RKO (cell line): ENCODE data around the gene COBLL1.
"Not testable (repeated sequence)": the region's sequence is repeated elsewhere in the genome, so short reads cannot be mapped to it uniquely, and the experiment has no call there.

Experiments used
- DNase-seq: peaks from one replicate; pipeline ENCODE4 v3.0.0-alpha.2; 2016; ENCODE audit warnings: low spot score

COBLL1 gene

GRCh38 chr2:164710837-164711765 is 130.5 kb downstream of the COBLL1 start:
- DNase-seq: no peak

- not testable (repeated sequence) for DNase-seq
These were observed 131.3 kb downstream of the COBLL1 start for GRCh38 chr2:164710252-164710836.

- DNase-seq: peak; percentile 72
These were observed 135.1 kb downstream of the COBLL1 start for GRCh38 chr2:164706522-164706921.

- no peak for DNase-seq
These were observed 136.0 kb downstream of the COBLL1 start for GRCh38 chr2:164705412-164706167.

- no peak for DNase-seq
These were observed 137.5 kb downstream of the COBLL1 start for GRCh38 chr2:164703915-164704706.

GRCh38 chr2:164701565-164701964 is 140.1 kb downstream of the COBLL1 start:
- DNase-seq: no peak

GRCh38 chr2:164700390-164700789 is 141.2 kb downstream of the COBLL1 start:
- DNase-seq: no peak

GRCh38 chr2:164697688-164698461 is 143.7 kb downstream of the COBLL1 start:
- peak; percentile 27 for DNase-seq

GRCh38 chr2:164696634-164697033 is 145.0 kb downstream of the COBLL1 start:
- DNase-seq: peak; percentile 15

- DNase-seq: no peak
These were observed 147.3 kb downstream of the COBLL1 start for GRCh38 chr2:164694275-164694695.

- no peak for DNase-seq
These were observed 147.8 kb downstream of the COBLL1 start for GRCh38 chr2:164693834-164694233.

- DNase-seq: no peak
These were observed 148.2 kb downstream of the COBLL1 start for GRCh38 chr2:164693390-164693789.

- no peak for DNase-seq
These were observed 148.7 kb downstream of the COBLL1 start for GRCh38 chr2:164692958-164693357.

- DNase-seq: no peak
These were observed 149.5 kb downstream of the COBLL1 start for GRCh38 chr2:164692114-164692513.

- no peak for DNase-seq
These were observed 150.2 kb downstream of the COBLL1 start for GRCh38 chr2:164691346-164691887.

- no peak for DNase-seq
These were observed 151.3 kb downstream of the COBLL1 start for GRCh38 chr2:164690361-164690760.

- no peak for DNase-seq
These were observed 152.7 kb downstream of the COBLL1 start for GRCh38 chr2:164688896-164689419.

- DNase-seq: no peak
These were observed 160.6 kb downstream of the COBLL1 start for GRCh38 chr2:164681009-164681408.

- no peak for DNase-seq
These were observed 162.9 kb downstream of the COBLL1 start for GRCh38 chr2:164678631-164679149.

GRCh38 chr2:164677733-164678132 is 163.9 kb downstream of the COBLL1 start:
- DNase-seq: no peak
